Right cardiac atrium (tissue), 5 donors: ENCODE measurements around the gene PLCB1. TPM values are rescaled to one million over a fixed set of nuclear protein-coding genes. Genes with fewer than 3 reads are reported as not detected.
A peak's percentile ranks its signal among the peaks of the same experiment; 100 is the strongest.

ENCODE experiments used
- ATAC-seq, 2 donors: fragments of 200-7000 bp; cut with Tn5 transposase; one replicate each; pipeline versions ENCODE4 v1.8.0 to v1.9.1; 2020; ENCODE audit warnings: moderate library complexity in 2 of 2, mild to moderate bottlenecking in 1 of 2
- DNase-seq, 3 donors: peaks; one replicate each; pipeline ENCODE4 v3.0.0-alpha.2; 2020
- H3K27ac ChIP-seq: one replicate; pipeline ENCODE4 v1.5.1; 2013; ENCODE audit warnings: mild to moderate bottlenecking, low read length, control low read depth, moderate library complexity
- H3K27me3 ChIP-seq: one replicate; pipeline ENCODE4 v1.6.1; 2013; ENCODE audit not compliant: control insufficient read depth, insufficient read depth
- H3K4me1 ChIP-seq: one replicate; pipeline ENCODE4 v1.6.1; 2013; ENCODE audit warnings: low read length; ENCODE audit not compliant: control insufficient read depth, insufficient read depth
- H3K4me3 ChIP-seq: one replicate; pipeline ENCODE4 v1.5.1; 2013; ENCODE audit warnings: low read length, control low read depth
- H3K9me3 ChIP-seq: one replicate; pipeline ENCODE4 v1.6.1; 2013; ENCODE audit warnings: low read length; ENCODE audit not compliant: control insufficient read depth
- WGBS: extraction: QIAGEN DNeasy Blood & Tissue Kit; methylation state at CpG from one replicate; pipeline ENCODE4 v1.1.7; 2013; 5-methylcytosine and 5-hydroxymethylcytosine counted together
- intact Hi-C, 4 donors: fragments of 100-400 bp; cut with DNase I; formaldehyde crosslinking; loops; one replicate each; pipeline versions ENCODE4 v1.11.0 to v1.14.0; 2022 to 2023
- polyA plus RNA-seq: library from polyadenylated mRNA; stranded (reverse); fragments of 200-250 nt; gene quantifications from one replicate; pipeline ENCODE4 v1.2.3, GENCODE V29; 2013
- total RNA-seq, 4 donors: library from RNA; stranded (reverse); fragmentation: NEBNext Ultra II Directional; extraction: Animal tissue kit (Norgen Biotek cat#: 25700); gene quantifications; one replicate each; pipeline ENCODE4 v1.2.1, GENCODE V29; 2021
- donor health status: healthy with polysubstance abuse.
- donor health status: DM: no; HTN: yes; CAD: no.
- donor health status: DM: no; HTN: no; CAD: no.
- donor health status: DM: no; HTN: yes; CAD: no; lungs with severe emphysema.
- donor health status: DM: yes; HTN: yes; CAD: no.

Gene PLCB1
- total and polyA plus RNA-seq, 5 donors: 7.6 to 20.3 (median 11.6) TPM

DNA sequence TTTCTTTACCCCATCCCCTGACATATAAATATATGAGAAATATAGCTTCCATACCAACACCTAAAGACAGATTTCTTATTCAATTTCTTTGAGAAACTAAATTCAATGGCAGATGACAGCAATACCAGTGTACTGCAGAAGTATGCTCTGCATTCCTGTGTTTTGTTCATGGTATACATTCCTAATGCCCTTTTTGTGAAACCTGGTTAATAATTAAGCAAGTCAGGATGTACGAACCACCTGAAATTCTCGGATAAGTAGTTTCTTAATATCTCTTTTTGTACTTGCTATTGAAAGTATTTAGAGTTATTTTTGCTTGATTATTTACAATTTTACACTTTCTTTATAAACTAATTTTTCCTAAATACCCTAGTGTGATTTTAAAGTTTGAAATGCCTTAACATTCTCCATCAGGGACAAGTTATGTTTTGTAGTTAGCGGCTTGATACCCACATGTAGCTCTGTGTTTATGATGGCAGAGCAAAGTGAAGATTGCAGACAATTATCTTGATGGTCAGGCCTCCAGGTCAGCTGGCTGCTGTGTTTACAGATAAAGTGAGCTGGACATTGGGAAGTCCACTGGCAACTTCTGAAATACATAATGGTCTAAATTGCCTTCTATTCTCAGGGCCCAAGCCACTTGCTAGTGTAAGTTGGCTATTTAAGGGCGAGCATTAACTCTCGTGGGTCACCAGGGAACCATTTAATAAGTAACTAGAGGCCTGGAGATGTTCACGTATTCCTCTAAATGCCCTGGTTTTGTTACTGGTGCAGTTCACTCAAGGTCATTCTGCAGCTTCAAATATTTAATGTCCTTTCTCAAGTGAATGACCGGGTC is 58.2 kb downstream of the PLCB1 start:
- no peak for DNase-seq
- Histone ChIP-seq H3K4me1 (peaks cover 7% of the 10 kb centered on the region), H3K27ac (no peak overlapping the region), H3K4me3 (no peak overlapping the region), H3K9me3 (no peaks in the 10 kb centered on the region), H3K27me3 (no peaks in the 10 kb centered on the region)
- intact Hi-C loops: no loop called here
- ATAC-seq: no peak
- 73% methylated on average over 7 of the region's 7 CpGs for WGBS

DNA sequence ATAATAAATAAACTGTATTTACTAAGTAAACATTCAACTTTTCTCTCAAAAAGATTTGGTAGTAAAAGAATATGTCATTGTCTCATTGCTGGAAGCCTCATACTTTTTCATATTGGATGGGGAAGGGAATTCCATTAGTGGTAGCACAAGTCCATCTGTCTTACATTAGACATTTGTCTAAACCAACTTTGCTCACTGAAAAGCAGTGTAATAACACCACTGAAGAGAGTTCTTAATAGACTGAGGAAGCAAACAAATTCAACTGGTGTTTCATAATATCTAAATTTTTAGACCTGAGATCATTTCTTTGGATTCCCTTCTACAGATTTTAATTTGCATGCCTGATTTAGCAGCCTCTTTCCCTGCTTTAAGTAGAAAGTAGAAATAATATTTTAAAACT is 62.7 kb downstream of the PLCB1 start:
- no peak overlapping the region for H3K27ac ChIP-seq
- no peaks in the 10 kb centered on the region for H3K27me3 ChIP-seq
- intact Hi-C loops: no loop called here
- H3K9me3 ChIP-seq: no peaks in the 10 kb centered on the region
- no peak for DNase-seq
- peaks cover 2% of the 10 kb centered on the region for H3K4me1 ChIP-seq
- H3K4me3 ChIP-seq: no peak overlapping the region
- no peak for ATAC-seq

DNA sequence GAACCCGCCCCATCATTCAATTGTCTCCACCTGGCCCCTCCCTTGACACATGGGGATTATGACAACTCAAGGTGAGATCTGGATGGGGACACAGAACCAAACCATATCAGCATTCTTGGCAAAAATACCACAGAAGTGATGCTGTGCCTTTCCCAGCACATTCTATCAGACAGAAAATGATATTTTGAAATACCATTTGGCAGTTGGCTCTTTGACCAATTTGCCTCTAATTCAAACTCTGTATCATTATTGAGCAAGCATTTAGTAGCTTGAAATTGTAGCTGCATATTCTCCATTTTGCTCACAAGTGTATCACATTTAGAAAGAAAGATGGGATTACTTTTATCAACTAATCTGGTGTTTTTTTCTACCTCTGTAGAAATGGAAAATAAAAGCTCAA is 64.0 kb downstream of the PLCB1 start:
- ATAC-seq (no peak), DNase-seq (no peak)
- Histone ChIP-seq H3K27me3 (no peaks in the 10 kb centered on the region), H3K4me1 (no peaks in the 10 kb centered on the region), H3K4me3 (no peak overlapping the region), H3K27ac (no peak overlapping the region), H3K9me3 (no peaks in the 10 kb centered on the region)
- intact Hi-C loops: no loop called here
- WGBS: 89% methylated on average over 1 of the region's 1 CpG

DNA sequence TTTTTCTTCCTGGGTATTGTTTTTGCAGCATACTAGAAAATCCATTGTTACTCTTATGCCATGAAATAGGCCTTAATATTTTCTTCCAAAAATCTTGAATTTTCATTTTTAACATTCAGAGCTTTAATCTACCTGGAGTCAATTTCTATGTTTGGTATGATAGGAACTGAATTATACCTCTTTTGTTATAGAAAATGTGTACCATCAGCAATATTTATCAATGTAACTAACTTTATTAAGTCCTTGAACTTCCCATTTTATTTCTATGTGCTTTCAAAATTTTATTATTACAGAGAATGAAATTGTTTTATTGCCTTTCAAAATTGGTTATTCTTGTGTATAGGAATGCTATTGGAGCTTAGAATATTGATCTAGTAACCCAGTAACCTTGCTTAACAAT is 68.2 kb downstream of the PLCB1 start:
- Histone ChIP-seq H3K27ac (no peak overlapping the region), H3K4me1 (no peaks in the 10 kb centered on the region), H3K4me3 (no peak overlapping the region), H3K27me3 (no peaks in the 10 kb centered on the region), H3K9me3 (no peaks in the 10 kb centered on the region)
- intact Hi-C loops: no loop called here
- ATAC-seq: no peak
- no peak for DNase-seq

DNA sequence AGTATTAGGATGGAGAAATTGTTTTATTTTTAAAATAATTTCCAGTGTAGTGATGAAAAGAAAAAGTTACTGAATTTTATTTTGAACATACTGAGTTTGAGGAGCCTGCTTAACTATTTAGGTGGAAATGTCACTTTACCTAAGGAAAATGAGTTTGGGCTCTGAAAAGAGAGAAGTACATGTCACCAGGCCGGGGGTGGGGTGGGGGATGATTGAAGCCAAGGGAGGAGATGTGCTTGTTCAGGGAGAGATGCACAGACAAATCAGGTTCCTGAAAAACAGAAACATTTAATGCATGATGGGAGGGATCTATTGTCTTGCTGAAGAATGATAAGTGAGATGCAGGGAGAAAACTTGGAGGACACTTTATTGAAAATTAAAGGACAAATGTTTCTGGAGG is 71.3 kb downstream of the PLCB1 start:
- 95% methylated on average over 1 of the region's 1 CpG for WGBS
- no peak overlapping the region for H3K27ac ChIP-seq
- no peak overlapping the region for H3K4me3 ChIP-seq
- H3K4me1 ChIP-seq: no peaks in the 10 kb centered on the region
- H3K27me3 ChIP-seq: no peaks in the 10 kb centered on the region
- ATAC-seq (no peak), DNase-seq (no peak)
- intact Hi-C loops: no loop called here
- H3K9me3 ChIP-seq: no peaks in the 10 kb centered on the region

DNA sequence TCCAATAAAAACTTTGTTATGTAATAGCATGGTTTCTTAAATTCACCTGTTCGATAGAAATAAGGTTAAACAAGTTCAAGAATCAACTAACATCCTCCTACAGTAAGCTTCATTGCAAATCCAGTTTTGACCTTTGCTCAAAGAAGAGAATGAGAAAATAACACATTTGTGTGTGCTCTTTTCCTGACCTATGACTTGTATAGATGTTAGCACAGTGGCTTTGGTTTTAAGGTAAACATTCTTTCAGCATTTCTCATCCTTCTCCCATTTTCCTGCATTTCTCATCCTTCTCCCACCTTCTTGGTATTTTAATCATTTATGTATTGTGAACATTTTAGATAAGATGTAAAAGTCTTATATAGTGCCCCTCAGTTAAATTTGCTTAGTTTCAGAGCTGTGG is 73.9 kb downstream of the PLCB1 start:
- WGBS: 93% methylated on average over 1 of the region's 1 CpG

DNA sequence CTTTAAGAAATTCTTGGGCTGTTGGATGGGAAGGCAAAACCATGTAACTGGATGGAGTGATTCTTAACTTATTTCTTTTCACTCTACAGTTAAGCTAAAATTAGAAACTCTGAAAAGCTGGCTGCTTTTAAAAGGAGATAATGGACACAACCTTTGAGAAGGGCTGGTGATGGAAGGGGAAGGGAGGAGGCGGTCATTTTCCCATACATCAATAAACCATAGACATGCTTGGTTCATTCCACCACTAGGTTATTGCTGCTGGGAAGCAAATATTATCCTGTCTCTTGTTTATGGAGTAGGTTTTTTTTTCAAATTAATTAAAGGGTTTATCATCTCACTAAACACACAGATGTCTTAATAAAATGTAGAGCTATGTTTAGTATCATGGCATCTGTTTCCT is 76.2 kb downstream of the PLCB1 start:
- H3K4me3 ChIP-seq: no peak overlapping the region
- no peaks in the 10 kb centered on the region for H3K27me3 ChIP-seq
- no peak overlapping the region for H3K27ac ChIP-seq
- 94% methylated on average over 1 of the region's 1 CpG for WGBS
- DNase-seq (no peak), ATAC-seq (no peak)
- H3K9me3 ChIP-seq: no peaks in the 10 kb centered on the region
- H3K4me1 ChIP-seq: no peaks in the 10 kb centered on the region
- intact Hi-C loops: no loop called here

More for the DNA sequence above, 73.9 kb downstream of the PLCB1 start:
- no peak overlapping the region for H3K4me3 ChIP-seq
- DNase-seq (no peak), ATAC-seq (no peak)
- no peaks in the 10 kb centered on the region for H3K4me1 ChIP-seq
- intact Hi-C loops: no loop called here
- no peak overlapping the region for H3K27ac ChIP-seq
- no peaks in the 10 kb centered on the region for H3K9me3 ChIP-seq
- no peaks in the 10 kb centered on the region for H3K27me3 ChIP-seq

DNA sequence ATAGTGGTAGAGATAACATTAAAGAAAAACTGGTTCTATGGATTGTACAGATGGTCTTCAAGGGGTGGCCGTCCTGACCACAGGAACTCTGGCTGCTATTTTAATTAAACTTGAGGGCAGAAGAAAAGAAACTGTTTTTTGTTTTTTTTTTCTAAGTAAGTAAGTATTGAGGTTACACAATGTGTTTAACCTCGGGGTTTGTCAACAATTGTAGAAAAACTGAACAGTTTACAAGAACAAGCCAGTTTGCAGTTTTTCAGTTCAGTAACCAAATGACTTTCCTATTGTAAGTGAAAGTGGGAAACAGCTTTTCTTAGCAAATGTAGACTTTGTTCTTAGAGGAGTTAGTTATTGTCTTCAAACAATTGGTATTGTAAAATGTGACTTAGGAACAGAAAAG is 77.0 kb downstream of the PLCB1 start:
- no peaks in the 10 kb centered on the region for H3K9me3 ChIP-seq
- H3K27ac ChIP-seq: no peak overlapping the region
- H3K4me1 ChIP-seq: no peaks in the 10 kb centered on the region
- ATAC-seq: no peak
- DNase-seq: no peak
- WGBS: 34% methylated on average over 2 of the region's 2 CpGs
- no peaks in the 10 kb centered on the region for H3K27me3 ChIP-seq
- intact Hi-C loops: no loop called here
- no peak overlapping the region for H3K4me3 ChIP-seq

DNA sequence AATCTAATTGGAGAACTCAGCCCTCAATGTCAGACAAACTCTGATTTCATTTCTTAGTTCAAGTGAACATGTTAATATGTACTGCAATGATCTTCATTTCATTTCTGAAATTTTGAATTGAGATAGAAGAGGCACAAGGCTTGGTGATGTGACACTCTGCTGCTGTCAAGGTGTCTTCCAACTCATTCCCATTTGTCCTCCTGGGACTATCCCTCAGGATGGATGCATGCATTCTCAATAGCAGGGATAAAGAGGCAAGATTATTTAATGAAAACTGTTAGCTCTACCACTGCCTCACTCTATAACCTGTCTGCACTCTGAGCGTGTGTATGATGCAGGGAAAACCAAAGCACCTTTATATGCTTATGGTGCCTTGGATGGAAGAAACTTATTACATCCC is 78.7 kb downstream of the PLCB1 start:
- Histone ChIP-seq H3K4me3 (no peak overlapping the region), H3K27ac (no peak overlapping the region), H3K4me1 (peaks cover 5% of the 10 kb centered on the region), H3K9me3 (no peaks in the 10 kb centered on the region), H3K27me3 (no peaks in the 10 kb centered on the region)
- ATAC-seq: no peak
- 95% methylated on average over 1 of the region's 1 CpG for WGBS
- DNase-seq: no peak
- intact Hi-C loops: no loop called here

DNA sequence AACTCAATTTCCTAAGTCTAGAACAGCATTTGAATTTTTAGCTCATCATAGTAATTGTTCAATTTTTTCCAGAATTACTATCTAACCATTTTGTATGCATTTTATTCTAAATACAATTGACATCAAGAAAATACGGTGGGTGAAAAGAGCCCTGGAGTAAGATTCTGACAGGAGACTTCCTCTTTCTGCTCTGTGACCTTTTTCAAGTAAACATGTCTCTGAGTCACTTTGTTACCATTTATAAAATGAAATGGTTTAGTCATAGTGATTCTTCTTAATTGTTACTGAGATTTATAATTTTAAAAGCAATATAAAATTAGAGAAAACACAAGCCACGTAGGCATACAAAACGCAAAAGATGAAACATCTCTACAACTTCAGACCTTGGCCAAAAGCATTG is 80.2 kb downstream of the PLCB1 start:
- DNase-seq (no peak), ATAC-seq (no peak)
- Histone ChIP-seq H3K27me3 (no peaks in the 10 kb centered on the region), H3K27ac (no peak overlapping the region), H3K4me3 (no peak overlapping the region), H3K9me3 (no peaks in the 10 kb centered on the region), H3K4me1 (peaks cover 5% of the 10 kb centered on the region)
- 82% methylated on average over 3 of the region's 3 CpGs for WGBS
- intact Hi-C loops: no loop called here

DNA sequence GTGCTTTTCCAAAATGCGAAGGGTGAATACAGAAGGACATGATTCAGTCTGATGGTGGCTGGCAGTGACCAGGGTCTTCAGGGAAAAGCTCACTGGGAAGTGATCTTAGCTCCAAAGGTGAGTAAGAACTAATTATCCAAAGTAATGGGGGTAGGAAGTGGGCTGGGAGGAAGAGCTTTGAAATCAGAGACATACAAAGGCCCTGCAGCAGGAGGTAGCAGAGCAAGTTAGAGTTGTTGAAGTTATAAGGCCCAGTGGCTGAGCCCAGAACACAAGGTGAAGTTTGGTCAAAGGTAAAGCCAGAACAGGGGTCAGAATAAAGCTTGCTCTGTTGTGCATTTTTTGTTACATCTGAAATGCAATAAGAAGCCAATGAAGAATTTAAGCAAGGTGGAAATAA is 81.2 kb downstream of the PLCB1 start:
- DNase-seq (no peak), ATAC-seq (no peak)
- 96% methylated on average over 1 of the region's 1 CpG for WGBS
- peak overlapping the region; percentile 32 for H3K27ac ChIP-seq
- no peaks in the 10 kb centered on the region for H3K27me3 ChIP-seq
- no peaks in the 10 kb centered on the region for H3K9me3 ChIP-seq
- no peak overlapping the region for H3K4me3 ChIP-seq
- peaks cover 5% of the 10 kb centered on the region for H3K4me1 ChIP-seq
- intact Hi-C loops: no loop called here
